IMR-90 (cell line): ENCODE data around the gene S100A3. TPM values are rescaled to one million over a fixed set of nuclear protein-coding genes. Genes with fewer than 3 reads are reported as not detected.

Experiments used
- ATAC-seq: fragments of 200-7000 bp; cut with Tn5 transposase; 2 replicates; pipeline ENCODE4 v1.9.1; 2020; ENCODE audit warnings: low read depth, mild to moderate bottlenecking, moderate library complexity
- BruUV-seq: library from RNA; stranded (reverse); fragments of 400-500 nt; replicated peaks from 2 replicates; lab custom pipeline; 2021; lab: Mats Ljungman, UMichigan
- CTCF ChIA-PET: fragments of 300-600 bp; formaldehyde crosslinking; extraction: SDS; loops from one replicate; lab custom pipeline; 2021; ENCODE audit warnings: antibody characterized with exemption; lab: Yijun Ruan, JAX
- POLR2A ChIA-PET: fragments of 300-600 bp; sonication (Branson Sonifier 250); formaldehyde crosslinking; loops from one replicate; lab custom pipeline; 2022; ENCODE audit warnings: antibody characterized with exemption; ENCODE audit not compliant: unreplicated experiment; lab: Charles Lee
- DNase-seq: peaks from one replicate; pipeline ENCODE4 v3.0.0; 2013
- H2AFZ ChIP-seq: replicated peaks from 2 replicates; pipeline ENCODE3; 2013; ENCODE audit warnings: low read length, mild to moderate bottlenecking; ENCODE audit not compliant: poor library complexity
- H2AK5ac ChIP-seq: 2 replicates; pipeline ENCODE4 v1.6.1; 2013; ENCODE audit warnings: low read depth, low read length, inconsistent platforms
- H2AK9ac ChIP-seq: replicated peaks from 2 replicates; pipeline ENCODE3; 2013; ENCODE audit warnings: mild to moderate bottlenecking, low read depth, low read length, moderate library complexity; ENCODE audit not compliant: poor library complexity
- H2BK120ac ChIP-seq: 2 replicates; pipeline ENCODE4 v1.6.1; 2013; ENCODE audit warnings: low read depth, low read length, inconsistent platforms
- H2BK15ac ChIP-seq: 3 replicates; pipeline ENCODE4 v1.6.1; 2013; ENCODE audit warnings: low read depth, low read length, inconsistent platforms
- H2BK20ac ChIP-seq: 2 replicates; pipeline ENCODE4 v1.6.1; 2013; ENCODE audit warnings: low read depth, mild to moderate bottlenecking, inconsistent platforms, low read length, moderate library complexity
- H2BK5ac ChIP-seq: 2 replicates; pipeline ENCODE4 v1.6.1; 2013; ENCODE audit warnings: mild to moderate bottlenecking, low read depth, low read length, inconsistent platforms; ENCODE audit not compliant: poor library complexity, severe bottlenecking
- H3K14ac ChIP-seq: replicated peaks from 2 replicates; pipeline ENCODE4 v1.6.1; 2013; ENCODE audit warnings: low read depth, low read length, inconsistent platforms
- H3K18ac ChIP-seq: 2 replicates; pipeline ENCODE4 v1.6.1; 2013; ENCODE audit warnings: low read depth, low read length, control low read depth
- H3K23ac ChIP-seq: 2 replicates; pipeline ENCODE4 v1.6.1; 2013; ENCODE audit warnings: low read depth, low read length, inconsistent platforms
- H3K27ac ChIP-seq: 2 replicates; pipeline ENCODE4 v1.5.1; 2013; ENCODE audit warnings: mild to moderate bottlenecking, control low read depth, low read length; ENCODE audit not compliant: insufficient read depth
- H3K27me3 ChIP-seq: 2 replicates; pipeline ENCODE4 v1.6.1; 2013; ENCODE audit warnings: low read length; ENCODE audit not compliant: control insufficient read depth, insufficient read depth
- H3K36me3 ChIP-seq: 2 replicates; pipeline ENCODE4 v1.6.1; 2013; ENCODE audit warnings: low read length, mixed read lengths; ENCODE audit not compliant: control insufficient read depth, insufficient read depth
- H3K4ac ChIP-seq: 2 replicates; pipeline ENCODE4 v1.6.1; 2013; ENCODE audit warnings: low read depth, low read length, inconsistent platforms
- H3K4me1 ChIP-seq: 2 replicates; pipeline ENCODE4 v1.6.1; 2013; ENCODE audit warnings: low read length, mixed read lengths; ENCODE audit not compliant: control insufficient read depth, insufficient read depth
- H3K4me2 ChIP-seq: 2 replicates; pipeline ENCODE4 v1.6.1; 2013; ENCODE audit warnings: low read depth, mild to moderate bottlenecking, control low read depth, low read length, moderate library complexity
- H3K4me3 ChIP-seq: 2 replicates; pipeline ENCODE4 v1.5.1; 2013; ENCODE audit warnings: low read depth, mild to moderate bottlenecking, control low read depth, low read length, moderate library complexity; ENCODE audit not compliant: insufficient read depth
- H3K56ac ChIP-seq: 2 replicates; pipeline ENCODE4 v1.6.1; 2013; ENCODE audit warnings: low read length, inconsistent platforms; ENCODE audit not compliant: insufficient read depth; ENCODE audit errors: extremely low read depth
- H3K79me1 ChIP-seq, 2 experiments: 2 replicates each; pipeline ENCODE4 v1.6.1; 2013; ENCODE audit warnings: low read length in 2 of 2, inconsistent platforms in 1 of 2, low read depth in 1 of 2
- H3K9ac ChIP-seq: 2 replicates; pipeline ENCODE4 v1.6.1; 2013; ENCODE audit warnings: low read depth, low read length, control low read depth
- H3K9me1 ChIP-seq: 2 replicates; pipeline ENCODE4 v1.6.1; 2013; ENCODE audit warnings: low read length, inconsistent platforms; ENCODE audit not compliant: insufficient read depth
- H3K9me3 ChIP-seq: 2 replicates; pipeline ENCODE4 v1.6.1; 2013; ENCODE audit warnings: low read length; ENCODE audit not compliant: control insufficient read depth, insufficient read depth
- H4K20me1 ChIP-seq: 2 replicates; pipeline ENCODE4 v1.6.1; 2013; ENCODE audit warnings: low read length, inconsistent platforms; ENCODE audit not compliant: insufficient read depth
- H4K5ac ChIP-seq: 2 replicates; pipeline ENCODE4 v1.6.1; 2013; ENCODE audit warnings: mild to moderate bottlenecking, low read depth, low read length, control low read depth
- H4K8ac ChIP-seq, 2 experiments: 2 replicates each; pipeline ENCODE4 v1.6.1; 2013; ENCODE audit warnings: low read depth in 2 of 2, low read length in 2 of 2, control low read depth in 1 of 2, inconsistent platforms in 1 of 2
- H4K91ac ChIP-seq: 2 replicates; pipeline ENCODE4 v1.6.1; 2013; ENCODE audit warnings: low read depth, low read length, inconsistent platforms; ENCODE audit not compliant: insufficient read depth
- BHLHE40 ChIP-seq: fragments of 150-350 bp; IDR thresholded peaks from 2 replicates; pipeline ENCODE4 v1.6.1; 2016; ENCODE audit warnings: mild to moderate bottlenecking, low read depth, low read length
- CEBPB ChIP-seq: IDR thresholded peaks from 2 replicates; pipeline ENCODE4 v1.6.1; 2012; ENCODE audit warnings: low read depth, low read length, improper control_type of control experiment
- CHD1 ChIP-seq: IDR thresholded peaks from 2 replicates; pipeline ENCODE4 v1.6.1; 2012; ENCODE audit warnings: low read depth, low read length, improper control_type of control experiment
- CTCF ChIP-seq: conservative IDR thresholded peaks from 2 replicates; pipeline ENCODE4 v1.5.1; 2012; ENCODE audit warnings: mild to moderate bottlenecking, low read depth, low read length, improper control_type of control experiment
- FOS ChIP-seq: fragments of 150-350 bp; IDR thresholded peaks from 2 replicates; pipeline ENCODE4 v1.6.1; 2016; ENCODE audit warnings: low read depth, low read length
- MAFK ChIP-seq: IDR thresholded peaks from 2 replicates; pipeline ENCODE4 v1.6.1; 2012; ENCODE audit warnings: low read depth, low read length, improper control_type of control experiment
- MAZ ChIP-seq: IDR thresholded peaks from 2 replicates; pipeline ENCODE4 v1.6.1; 2012; ENCODE audit warnings: low read depth, mild to moderate bottlenecking, low read length, improper control_type of control experiment, moderate library complexity, borderline replicate concordance
- MXI1 ChIP-seq: IDR thresholded peaks from 2 replicates; pipeline ENCODE4 v1.6.1; 2012; ENCODE audit warnings: low read depth, mild to moderate bottlenecking, low read length, moderate library complexity, borderline replicate concordance
- NFE2L2 ChIP-seq: fragments of 150-350 bp; IDR thresholded peaks from 2 replicates; pipeline ENCODE4 v1.6.1; 2016; ENCODE audit warnings: low read depth, mild to moderate bottlenecking, low read length
- POLR2A ChIP-seq: IDR thresholded peaks from 2 replicates; pipeline ENCODE4 v1.6.1; 2012; ENCODE audit warnings: mild to moderate bottlenecking, low read depth, low read length
- RAD21 ChIP-seq: IDR thresholded peaks from 2 replicates; pipeline ENCODE4 v1.6.1; 2012; ENCODE audit warnings: low read length, improper control_type of control experiment
- RCOR1 ChIP-seq: IDR thresholded peaks from 2 replicates; pipeline ENCODE4 v1.6.1; 2012; ENCODE audit warnings: mild to moderate bottlenecking, low read length, improper control_type of control experiment; ENCODE audit not compliant: insufficient replicate concordance
- RFX5 ChIP-seq: IDR thresholded peaks from 2 replicates; pipeline ENCODE4 v1.8.0; 2012; ENCODE audit warnings: low read depth, mild to moderate bottlenecking, low read length, moderate library complexity
- SMC3 ChIP-seq: fragments of 150-350 bp; IDR thresholded peaks from 2 replicates; pipeline ENCODE4 v1.6.1; 2016; ENCODE audit warnings: low read depth, mild to moderate bottlenecking, antibody characterized with exemption, low read length, moderate library complexity
- WGBS, 2 experiments: methylation state at CpG; one replicate each; pipeline versions ENCODE4 v1.1.5 to v1.1.7; 2013; ENCODE audit warnings: missing lambda C conversion rate in 2 of 2; ENCODE audit not compliant: insufficient read length in 1 of 2; ENCODE audit errors: extremely low coverage in 2 of 2; 5-methylcytosine and 5-hydroxymethylcytosine counted together
- dilution Hi-C: fragments of 300-500 bp; cut with HindIII; formaldehyde crosslinking; loops from one replicate; pipeline ENCODE4 v1.14.3; 2018; ENCODE audit warnings: low sequenced_read_pairs; ENCODE audit not compliant: unreplicated experiment
- in situ Hi-C: fragments of 300-500 bp; cut with MboI; formaldehyde crosslinking; loops from 3 replicates; pipeline ENCODE4 v1.14.3; 2019; ENCODE audit warnings: low sequenced_read_pairs, inconsistent platforms, mixed read lengths
- intact Hi-C: fragments of 100-400 bp; cut with micrococcal nuclease; formaldehyde crosslinking; loops from 2 replicates; pipeline ENCODE4 v1.10.0; 2022
- polyA plus RNA-seq, 3 experiments: library from polyadenylated mRNA; depleted of rRNA; stranded (reverse); fragments of >200 nt; gene quantifications; 2 replicates each; pipeline ENCODE4 v1.2.3, GENCODE V29; 2012; ENCODE audit warnings: low replicate concordance in 1 of 3
- total RNA-seq: library from RNA; depleted of rRNA; stranded (reverse); fragments of >200 nt; gene quantifications from 2 replicates; pipeline ENCODE4 v1.2.3, GENCODE V29; 2012

S100A3 gene
- total and polyA plus RNA-seq, 2 of the 4 experiments (the other 2 are of a cell fraction): 2.9 to 4.5 TPM

GRCh38 chr1:153566414-153567371 lies 17.6 kb upstream of the S100A3 start:
- no TSS peak for BruUV-seq
- H2BK20ac ChIP-seq: peak overlapping the region; percentile 100
- DNase-seq (peak; percentile 99), ATAC-seq (peak; percentile 85)
- dilution Hi-C loops (no loop called here), intact Hi-C loops (loop anchor here (2.0 kb wide), 1 partner anchor 18 kb away; the partner anchor contains the start of gene S100A3), in situ Hi-C loops (loop anchor here (5.0 to 10.0 kb wide), 2 partner anchors 34 to 52 kb away; no protein-coding TSS in a partner anchor)
- H3K14ac ChIP-seq: peak overlapping the region; percentile 100
- H3K9me1 ChIP-seq: peaks cover 28% of the 10 kb centered on the region
- H3K4me1 ChIP-seq: peaks cover 31% of the 10 kb centered on the region
- H2AK9ac ChIP-seq: peak overlapping the region; percentile 100
- peak overlapping the region; percentile 100 for H2BK120ac ChIP-seq
- H2BK5ac ChIP-seq: peak overlapping the region; percentile 98
- H2AFZ ChIP-seq: peak overlapping the region; percentile 76
- H3K18ac ChIP-seq: peak overlapping the region; percentile 98
- H3K27me3 ChIP-seq: no peaks in the 10 kb centered on the region
- peaks cover 4 to 49% of the 10 kb centered on the region in 2 experiments; a peak in 3 of 4 replicates for H3K79me1 ChIP-seq
- CTCF ChIA-PET: interaction anchor here (1.5 kb wide), 1 partner anchor 32 kb away, joined by 13 read pairs; no protein-coding TSS in a partner anchor
- peak overlapping the region; percentile 99 for H4K5ac ChIP-seq
- no peaks in the 10 kb centered on the region for H3K36me3 ChIP-seq
- TF ChIP-seq MAFK (no peak), CHD1 (no peak), CEBPB (0 out of 2 replicates have a peak, but pooled peaks have one; percentile 0), RAD21 (peak; percentile 35; the same call in 1 of the 2 replicates), POLR2A (peak; percentile 68), BHLHE40 (peak; percentile 74), RCOR1 (peak; percentile 95), MXI1 (peak; percentile 44; the same call in 1 of the 2 replicates), SMC3 (0 out of 2 replicates have a peak, but pooled peaks have one; percentile 8), NFE2L2 (peak; percentile 69; the same call in 1 of the 2 replicates), RFX5 (no peak), MAZ (peak; percentile 95; the same call in 1 of the 2 replicates), CTCF (no peak), FOS (peak; percentile 100)
- H4K20me1 ChIP-seq: no peaks in the 10 kb centered on the region
- H2BK15ac ChIP-seq: peak overlapping the region; percentile 99
- WGBS, 2 experiments: 11% methylated on average over 7 of the region's 16 CpGs; no CpG with 5 or more reads in 1 of the 2 experiments
- peak overlapping the region; percentile 100 for H3K4ac ChIP-seq
- H3K27ac ChIP-seq: peak overlapping the region; percentile 94
- H3K9ac ChIP-seq: peak overlapping the region; percentile 66
- peak overlapping the region; percentile 25 for H3K4me2 ChIP-seq
- H3K56ac ChIP-seq: peak overlapping the region; percentile 99
- H4K8ac ChIP-seq: peak overlapping the region; percentile 97 to 100
- peak overlapping the region; percentile 100 for H2AK5ac ChIP-seq
- H3K4me3 ChIP-seq: no peak overlapping the region
- H3K9me3 ChIP-seq: no peaks in the 10 kb centered on the region
- POLR2A ChIA-PET: interaction anchor here (0.5 to 1.6 kb wide), 10 partner anchors 12 to 153 kb away, joined by 3 to 34 read pairs (median 4); partner anchors contain the start of genes S100A13, S100A5 and S100A6
- H4K91ac ChIP-seq: peak overlapping the region; percentile 100
- H3K23ac ChIP-seq: peak overlapping the region; percentile 100
